AG08395 (cell line): ENCODE data around the gene VANGL1.

Experiments
- DNase-seq: peaks from one replicate; pipeline ENCODE4 v3.0.0; 2012; ENCODE audit warnings: mixed read lengths, low spot score

Gene VANGL1

DNA sequence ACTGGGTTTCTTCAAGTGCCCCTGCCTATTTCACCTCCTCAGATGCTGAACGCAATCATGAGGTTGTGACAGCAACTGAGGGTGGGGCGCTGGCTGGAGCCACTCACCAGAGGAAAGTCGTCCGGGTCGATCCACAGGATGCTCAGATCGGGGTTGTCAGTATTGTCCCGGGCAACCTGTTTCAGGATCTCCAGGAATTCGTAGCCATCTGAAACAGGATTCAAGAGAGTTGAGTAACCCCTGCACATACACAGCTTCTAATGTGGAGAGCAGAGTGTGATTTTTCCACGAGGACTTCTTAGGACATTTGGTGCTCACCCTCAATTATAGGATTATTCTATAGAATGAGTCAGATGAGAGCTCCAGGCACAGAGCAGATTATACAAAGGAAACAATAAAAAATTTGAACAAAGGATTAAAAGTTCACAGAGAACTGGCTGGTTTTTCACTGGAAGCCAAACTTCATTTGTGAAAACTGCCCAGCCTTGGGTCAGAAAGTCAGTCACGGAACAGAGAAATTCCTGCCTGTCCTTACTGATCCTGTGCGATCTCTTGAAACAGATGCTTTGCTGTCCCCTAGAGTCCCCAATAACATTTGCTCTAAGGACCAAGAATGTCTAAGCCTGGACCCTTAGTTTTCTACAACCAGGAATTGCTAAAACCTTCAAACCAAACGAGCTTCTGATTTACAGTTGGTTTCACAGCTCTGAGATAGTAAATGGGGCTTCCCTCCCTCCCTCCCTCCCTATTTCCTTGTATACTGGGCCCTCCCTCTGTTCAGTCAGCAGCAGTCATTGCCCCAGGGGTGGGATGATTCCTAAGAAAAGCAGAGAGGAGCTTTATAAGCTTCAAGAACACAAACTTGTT, 63.5 kb downstream of the VANGL1 start:
- no peak for DNase-seq

GRCh38 chr1:115705963-115706362, 64.2 kb downstream of the VANGL1 start:
- no peak for DNase-seq

GRCh38 chr1:115706587-115707425, 65.0 kb downstream of the VANGL1 start:
- peak; percentile 36 for DNase-seq

- no peak for DNase-seq
These were observed 69.3 kb downstream of the VANGL1 start for GRCh38 chr1:115710859-115711624.

- DNase-seq, result no peak
These were observed 71.3 kb downstream of the VANGL1 start for GRCh38 chr1:115712911-115713609.

DNA sequence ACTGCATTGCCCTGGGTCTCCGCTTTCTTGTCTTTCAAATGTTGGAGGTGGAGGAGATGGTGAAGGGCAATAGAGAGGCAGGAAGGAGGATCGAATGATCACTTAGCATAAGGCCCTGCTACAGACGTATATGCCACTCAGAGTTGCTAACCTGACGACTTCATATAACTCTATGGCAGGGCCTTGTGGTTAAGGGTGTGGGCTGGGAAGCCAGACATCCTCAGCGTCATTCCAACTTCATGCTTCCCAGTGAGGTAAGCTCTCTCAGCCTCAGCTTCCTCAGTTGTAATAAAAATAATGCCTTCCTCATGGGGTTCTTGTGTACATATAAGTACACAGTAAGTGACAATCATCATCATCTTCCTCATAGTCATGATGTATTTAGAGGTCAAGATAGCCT, 72.1 kb downstream of the VANGL1 start:
- no peak for DNase-seq

DNA sequence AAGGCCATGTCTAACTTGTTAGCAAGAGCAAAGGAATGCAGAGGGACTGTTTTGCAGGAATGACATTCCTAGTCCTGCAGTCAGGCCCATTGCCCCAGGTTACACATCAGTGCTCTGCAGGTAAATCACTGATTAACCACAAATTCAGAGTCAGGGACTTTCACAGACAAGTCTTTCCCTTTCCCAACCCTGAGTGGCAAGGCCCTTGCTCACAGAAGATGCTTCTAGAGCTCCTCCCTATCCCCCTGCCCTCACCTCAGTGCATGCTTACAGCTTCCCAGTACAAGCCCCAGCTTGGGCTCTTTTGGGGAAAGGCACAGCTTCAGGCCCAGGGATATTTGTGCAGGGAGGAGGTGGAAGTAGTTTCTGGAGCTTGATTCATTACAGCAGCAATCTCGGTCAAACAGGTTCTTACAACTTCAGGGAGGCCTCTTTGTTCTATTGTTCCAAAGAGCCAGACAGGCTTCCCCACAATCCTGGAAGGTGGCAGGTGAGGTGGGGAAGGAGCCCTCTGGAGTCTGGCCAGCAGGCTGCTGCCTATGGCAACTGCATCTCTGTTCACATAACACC, 72.9 kb downstream of the VANGL1 start:
- DNase-seq, result no peak

GRCh38 chr1:115717541-115717940, 75.8 kb downstream of the VANGL1 start:
- no peak for DNase-seq

GRCh38 chr1:115718011-115718754, 76.4 kb downstream of the VANGL1 start:
- DNase-seq, result no peak

DNA sequence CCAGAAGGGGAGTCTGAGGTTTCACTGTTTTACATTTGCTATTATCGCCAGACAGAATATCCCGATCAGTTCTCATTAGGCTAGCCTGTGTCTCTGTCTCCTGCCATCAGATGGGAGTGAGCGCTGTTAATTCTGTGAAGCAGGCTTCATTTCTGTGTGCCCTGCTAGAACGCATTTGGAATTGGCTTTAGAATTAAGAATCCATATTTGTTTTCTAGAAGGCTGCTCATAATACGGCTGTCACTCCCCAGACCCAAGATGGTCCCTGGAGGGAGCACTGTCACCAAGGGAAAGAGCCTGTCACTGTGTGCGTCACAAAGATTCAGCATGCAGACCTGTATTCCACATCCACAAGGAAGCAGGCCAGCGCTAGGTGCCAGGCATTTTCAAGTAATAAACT, 77.5 kb downstream of the VANGL1 start:
- DNase-seq, result no peak

DNA sequence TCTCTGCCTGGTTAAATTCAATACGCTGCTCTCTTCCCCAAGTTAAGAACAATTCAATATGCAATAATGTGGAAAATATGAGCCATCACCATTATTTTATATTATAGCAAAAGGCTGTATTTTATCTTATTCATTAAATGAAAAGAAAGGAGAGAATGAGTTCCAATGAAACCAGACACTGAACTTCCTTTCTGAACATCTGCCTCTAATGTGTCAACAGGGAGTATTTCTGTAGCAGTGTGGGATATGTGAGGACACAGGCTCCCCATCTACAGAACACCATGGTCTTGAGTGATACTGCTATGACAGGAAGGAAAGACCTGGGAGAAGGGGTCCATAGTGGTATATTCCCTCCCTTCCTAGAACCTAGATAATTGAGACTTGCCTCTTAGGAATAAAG, 80.5 kb downstream of the VANGL1 start:
- DNase-seq, result no peak

- no peak for DNase-seq
These were observed 82.0 kb downstream of the VANGL1 start for GRCh38 chr1:115723756-115724155.

DNA sequence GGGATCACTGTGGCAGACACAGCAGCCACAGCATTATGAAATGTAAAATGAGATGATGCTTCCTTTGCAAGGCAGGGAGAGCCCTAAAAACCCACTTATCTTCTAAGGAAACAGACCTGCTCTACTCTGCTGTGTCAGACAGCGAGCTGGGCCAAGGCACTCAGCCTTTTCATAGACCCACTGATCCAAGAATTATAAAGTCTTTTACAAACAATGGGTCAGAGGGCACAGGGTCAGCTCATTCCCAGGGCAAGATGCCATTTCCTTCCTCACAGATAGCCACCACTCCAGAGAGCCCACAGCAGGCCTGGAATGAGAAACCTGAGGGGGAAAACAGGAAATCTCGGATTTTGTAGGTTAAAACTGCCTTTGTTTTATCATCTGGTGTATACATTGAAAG, 83.8 kb downstream of the VANGL1 start:
- DNase-seq, result no peak

DNA sequence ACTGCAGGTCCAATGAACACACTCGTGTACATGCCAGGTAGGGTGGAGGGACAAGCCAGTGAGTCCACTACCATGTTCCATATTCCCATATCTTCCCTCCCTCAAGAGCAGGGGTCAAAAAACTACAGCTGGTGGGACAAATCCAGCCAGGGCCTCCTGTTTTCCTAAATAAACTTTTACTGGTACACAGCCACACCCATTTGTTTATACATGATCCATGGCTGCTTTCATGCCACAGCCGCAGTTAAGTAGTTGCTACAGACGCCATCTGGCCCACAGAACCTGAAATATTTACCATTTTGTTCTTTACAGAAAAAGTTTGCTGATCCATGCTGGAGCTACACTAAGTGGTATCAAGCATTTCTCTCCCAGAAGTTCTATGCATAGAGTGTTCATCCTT, 84.4 kb downstream of the VANGL1 start:
- DNase-seq, result no peak

GRCh38 chr1:115726570-115726969, 84.8 kb downstream of the VANGL1 start:
- DNase-seq, result no peak

DNA sequence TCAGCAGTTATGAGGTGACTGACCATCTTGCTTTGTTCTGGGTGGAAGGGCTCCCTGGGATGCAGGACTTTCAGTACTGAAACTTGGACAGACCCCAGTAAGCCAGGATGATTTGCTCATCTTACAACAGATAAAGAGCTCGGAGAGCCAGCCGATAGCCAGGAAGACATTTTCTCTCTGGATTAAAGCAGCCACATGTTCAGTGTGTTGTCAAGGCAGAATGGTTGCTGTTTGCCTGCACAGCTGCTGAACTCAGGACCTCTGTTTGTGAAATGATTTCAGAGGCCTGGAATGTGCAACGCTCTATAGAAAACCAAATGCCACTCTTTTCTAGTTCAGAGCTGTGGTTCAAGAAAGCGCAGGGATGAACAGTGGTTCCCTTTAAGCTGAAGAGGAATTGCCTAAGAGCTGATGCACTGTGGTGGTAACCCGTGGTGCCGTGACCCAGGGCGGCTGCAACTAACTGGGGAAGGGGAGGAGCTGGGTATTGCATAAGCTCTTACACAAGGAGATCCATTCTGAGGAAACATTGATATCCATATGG, 86.0 kb downstream of the VANGL1 start:
- DNase-seq, result peak; percentile 74

- no peak for DNase-seq
These were observed 86.6 kb downstream of the VANGL1 start for GRCh38 chr1:115728341-115728740.

GRCh38 chr1:115729756-115730155, 88.0 kb downstream of the VANGL1 start:
- DNase-seq, result no peak

DNA sequence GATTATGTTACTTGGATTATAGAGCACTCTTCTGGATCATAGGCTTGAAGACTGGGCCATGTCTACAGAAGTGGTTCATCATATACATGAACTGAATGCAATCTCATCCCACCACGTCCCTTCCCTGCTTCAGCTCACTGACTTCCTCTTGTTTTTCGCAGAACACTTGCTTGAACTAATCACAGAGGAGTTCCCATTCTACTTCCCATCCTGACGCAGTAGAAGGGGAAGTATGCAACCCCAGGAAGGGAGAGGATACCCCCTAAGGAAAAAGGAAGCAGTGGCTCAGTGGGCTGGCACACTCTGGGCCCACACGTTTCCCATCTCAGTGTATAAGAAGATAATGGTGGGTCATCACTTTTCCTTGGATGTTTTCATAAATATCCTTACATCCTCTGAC, 90.5 kb downstream of the VANGL1 start:
- DNase-seq, result no peak

- no peak for DNase-seq
These were observed 99.0 kb downstream of the VANGL1 start for GRCh38 chr1:115740811-115741210.
